GM19328 (cell line): ENCODE measurements around the gene NF1.
"Not testable (repeated sequence)": the region's sequence is repeated elsewhere in the genome, so short reads cannot be mapped to it uniquely, and the experiment has no call there.

Experiments
- ATAC-seq: cut with Tn5 transposase; IDR thresholded peaks from one replicate; pipeline ENCODE4 v1.9.1; 2021; ENCODE audit warnings: mild to moderate bottlenecking, moderate library complexity; ENCODE audit not compliant: unreplicated experiment

NF1 gene

DNA sequence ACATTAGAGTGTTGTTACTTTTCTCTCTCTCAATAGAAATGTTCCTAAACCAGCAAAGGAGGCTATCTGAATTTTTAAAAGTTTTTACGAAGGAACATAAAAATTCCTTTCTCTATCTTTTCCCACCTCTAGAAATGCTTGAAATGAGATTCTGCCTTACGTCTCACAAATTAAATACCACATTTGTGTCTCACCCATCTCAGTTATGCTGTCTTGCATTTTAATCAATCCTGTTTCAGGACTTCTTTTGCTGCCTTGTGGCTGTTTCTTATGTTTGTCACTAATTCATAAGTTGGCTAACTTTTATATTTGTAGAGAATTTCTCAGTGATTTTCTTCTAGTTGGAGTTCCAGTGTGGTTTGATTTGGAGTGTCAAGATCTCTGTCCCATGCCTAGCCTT lies 198.8 kb downstream of the NF1 start:
- ATAC-seq: no peak

DNA sequence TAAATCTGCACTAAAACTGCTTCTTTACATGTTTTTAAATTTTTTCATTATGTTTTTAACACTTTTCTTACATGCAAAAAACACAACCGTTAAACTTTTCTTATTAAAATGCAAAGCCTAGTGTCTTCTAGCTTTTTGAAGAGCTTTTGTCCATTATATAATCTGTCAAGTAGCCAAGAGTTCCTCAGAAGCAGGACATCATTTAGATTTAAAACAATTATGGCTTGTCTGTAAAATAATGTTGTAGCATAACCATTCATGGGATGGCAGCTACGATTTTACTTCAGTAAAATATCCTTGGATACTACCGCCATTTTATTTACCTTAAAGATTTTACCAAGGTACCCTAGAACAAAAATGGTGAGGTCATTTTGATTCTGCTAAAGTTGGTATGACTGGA lies 199.5 kb downstream of the NF1 start:
- ATAC-seq: no peak

DNA sequence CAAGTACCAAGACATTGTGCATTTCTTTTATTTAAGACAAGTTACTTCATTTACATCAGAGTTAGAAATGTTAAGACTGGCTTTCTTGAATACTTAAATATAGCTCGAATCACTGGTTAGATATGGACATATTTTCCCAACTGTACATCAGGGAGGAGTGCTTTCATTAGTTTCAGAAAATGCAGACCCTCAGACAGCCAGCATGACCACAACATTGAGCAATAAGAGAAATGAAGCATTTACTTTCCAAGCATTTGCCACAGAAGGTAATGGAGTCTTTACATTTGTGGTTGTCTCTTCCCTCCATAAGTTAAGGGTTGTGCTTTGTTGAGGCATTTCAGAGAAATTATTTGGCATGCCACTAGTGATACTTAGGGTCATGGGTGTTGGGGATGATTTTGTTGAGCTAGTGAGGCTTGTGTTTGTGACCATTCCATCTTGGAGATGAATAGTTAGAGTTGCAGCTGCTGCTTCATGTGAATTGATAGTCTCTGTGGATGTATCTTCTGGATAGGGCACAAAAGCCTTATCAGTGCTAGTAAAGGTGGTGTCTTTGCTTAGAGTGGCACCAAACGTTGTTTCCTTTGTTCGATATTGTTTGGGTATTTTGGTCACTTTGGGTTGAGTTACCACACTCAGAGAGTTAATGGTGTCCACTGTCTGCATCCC lies 200.2 kb downstream of the NF1 start:
- no peak for ATAC-seq

DNA sequence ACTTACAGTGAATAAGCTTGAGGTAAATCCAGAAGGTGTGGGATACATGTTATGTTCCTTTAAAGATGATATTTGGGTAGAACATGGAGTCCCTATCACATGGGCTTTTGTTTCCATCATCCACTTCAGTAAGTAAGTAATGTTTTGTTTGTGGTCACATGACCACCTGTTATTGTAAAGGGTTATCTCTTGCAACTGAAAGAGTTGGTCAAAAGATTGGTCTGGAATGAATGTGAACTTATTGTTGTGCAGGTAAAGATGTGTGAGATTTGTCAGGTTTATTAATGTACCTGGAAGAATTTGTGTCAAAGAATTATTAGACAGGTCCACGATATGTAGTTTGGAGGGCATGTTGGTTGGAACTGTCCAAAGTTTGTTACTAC lies 200.7 kb downstream of the NF1 start:
- ATAC-seq: no peak

DNA sequence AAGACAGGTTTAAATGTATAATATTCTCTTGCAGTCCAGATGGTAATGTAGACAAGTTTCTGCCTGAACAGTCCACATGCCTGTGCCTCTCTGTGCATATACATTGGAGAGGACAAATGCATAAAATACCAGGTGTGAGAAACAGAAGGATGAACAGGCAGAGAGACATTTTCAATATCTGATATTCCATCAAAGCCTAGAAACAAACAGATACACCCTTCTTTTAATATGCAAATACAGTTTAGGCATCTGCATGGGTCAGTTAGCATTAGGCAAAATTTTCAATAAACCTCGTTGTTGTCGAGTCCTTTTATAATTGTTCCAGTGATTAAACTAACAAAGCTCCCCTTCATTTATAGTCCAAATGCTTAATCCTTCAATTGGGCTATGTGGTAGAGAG lies 201.4 kb downstream of the NF1 start:
- no peak for ATAC-seq

DNA sequence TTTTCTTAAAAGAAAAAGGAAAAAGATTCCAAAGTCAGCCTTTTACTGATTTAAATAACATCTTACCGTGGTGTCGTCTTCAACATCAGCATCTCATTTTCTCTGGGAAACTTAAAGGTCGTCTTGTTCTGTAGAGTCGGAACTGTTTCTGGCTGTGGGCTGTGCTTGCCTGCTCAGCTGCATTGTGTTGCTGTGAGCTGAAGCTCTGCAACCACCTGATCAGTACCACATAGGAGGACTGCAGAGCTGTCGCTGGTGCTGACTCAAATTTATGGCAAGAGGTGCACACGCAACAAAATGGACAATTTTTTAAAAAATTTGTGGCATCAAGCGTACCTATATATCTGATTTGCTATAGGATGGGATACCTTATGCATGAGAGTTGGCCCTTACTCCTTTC lies 202.3 kb downstream of the NF1 start, which contains the start of gene OMG:
Gene OMG, minus strand, starts transcription at position 150 of the 400 bp plus-strand sequence. CDS start 908 bp downstream, outside the sequence.
- no peak for ATAC-seq

DNA sequence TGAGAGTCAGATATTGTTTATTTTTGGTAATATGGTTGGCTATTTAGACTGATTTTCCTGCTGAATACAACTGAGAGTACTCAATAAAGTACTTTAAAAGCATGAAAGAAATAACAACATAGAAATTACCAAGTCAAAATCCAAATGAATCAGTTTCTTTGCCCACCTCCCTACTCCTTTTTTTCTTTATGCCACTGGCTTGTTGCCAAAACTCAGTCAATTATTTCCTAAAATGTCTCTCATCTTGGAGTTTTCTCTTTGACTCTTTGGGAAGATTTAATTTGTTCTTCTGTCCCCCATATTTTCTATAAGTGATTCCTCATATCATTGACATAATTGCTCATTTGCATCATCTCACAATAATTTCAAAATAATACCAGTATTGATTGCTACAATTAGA lies 204.8 kb downstream of the NF1 start:
- ATAC-seq: no peak

DNA sequence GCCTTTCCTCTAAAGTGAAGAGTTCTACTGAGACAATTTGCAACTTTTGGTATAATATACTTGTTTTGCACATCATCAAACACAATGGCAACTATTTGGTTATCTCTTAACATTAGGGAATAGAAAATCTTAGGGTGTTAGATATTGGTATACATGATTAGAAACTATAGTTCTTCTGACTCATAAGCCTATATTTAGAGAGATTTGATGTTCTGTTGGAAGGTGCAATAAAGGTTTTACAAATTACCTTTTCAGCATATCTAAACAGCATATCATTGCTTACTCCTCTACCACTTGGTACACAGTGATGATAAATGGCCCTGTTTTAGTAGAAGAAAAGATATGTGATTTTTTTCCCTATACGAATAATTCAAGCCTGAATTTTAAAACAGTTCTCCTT lies 212.9 kb downstream of the NF1 start:
- ATAC-seq: no peak

DNA sequence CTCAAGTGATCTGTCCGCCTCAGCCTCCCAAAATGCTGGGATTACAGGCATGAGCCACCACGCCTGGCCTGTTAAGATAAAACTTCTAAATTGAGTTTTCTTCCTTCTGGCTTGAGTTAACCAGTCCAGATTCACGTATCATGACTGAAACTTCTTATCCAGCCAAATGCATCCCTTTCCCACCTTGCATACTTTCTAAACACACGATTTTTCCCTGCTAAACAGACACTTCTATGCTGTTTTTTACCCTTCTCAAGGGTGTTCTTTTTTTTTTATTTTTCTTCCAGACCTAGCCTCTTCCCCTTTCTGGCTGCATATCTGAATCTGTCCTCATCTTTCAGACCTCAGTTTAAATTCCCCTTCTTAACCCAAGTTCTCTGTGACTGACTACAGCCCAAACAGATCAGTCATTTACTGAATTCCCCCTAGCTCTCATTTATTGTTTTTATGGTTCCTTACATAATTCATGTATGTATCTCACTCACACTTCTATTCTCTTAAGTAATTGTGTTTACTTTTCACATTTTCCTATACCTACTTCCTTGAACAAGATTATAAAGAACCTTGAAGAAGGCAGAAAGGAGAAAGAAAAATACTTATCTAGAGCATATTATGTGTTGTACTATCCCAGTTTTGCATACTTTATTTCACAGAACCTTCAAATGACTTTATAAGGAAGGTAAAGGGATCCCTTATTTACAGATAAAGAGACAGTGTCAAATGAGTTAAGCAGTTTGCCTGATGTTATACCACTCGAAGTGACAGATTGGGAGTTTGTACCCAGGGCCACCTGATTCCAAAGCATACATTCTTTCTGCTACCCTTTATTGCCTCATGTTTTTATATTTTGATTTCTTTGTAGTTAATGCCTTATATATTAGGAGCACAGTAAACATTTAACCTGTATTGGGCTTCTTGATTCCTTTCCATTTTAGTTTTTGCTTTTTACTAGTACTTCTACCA lies 213.9 kb downstream of the NF1 start:
- ATAC-seq: no peak

DNA sequence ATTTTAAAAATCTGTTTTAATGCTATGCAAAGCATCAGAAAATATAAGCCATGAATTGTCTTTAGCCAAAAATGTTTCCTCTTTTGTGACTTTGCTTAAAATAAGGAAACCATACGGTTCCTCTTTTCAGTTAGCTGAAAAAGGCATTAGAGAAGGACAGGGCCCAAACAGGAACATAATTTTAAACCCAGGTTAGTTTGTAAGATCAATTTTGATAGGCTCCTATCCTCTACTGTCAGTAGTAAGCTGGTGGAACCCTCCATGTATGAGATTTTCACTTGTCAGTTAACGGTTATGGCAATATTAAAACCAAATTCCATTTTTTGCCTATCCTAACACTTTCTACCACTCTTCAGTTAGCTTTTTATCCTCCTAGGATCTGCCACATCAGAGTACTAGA lies 214.8 kb downstream of the NF1 start:
- no peak for ATAC-seq

DNA sequence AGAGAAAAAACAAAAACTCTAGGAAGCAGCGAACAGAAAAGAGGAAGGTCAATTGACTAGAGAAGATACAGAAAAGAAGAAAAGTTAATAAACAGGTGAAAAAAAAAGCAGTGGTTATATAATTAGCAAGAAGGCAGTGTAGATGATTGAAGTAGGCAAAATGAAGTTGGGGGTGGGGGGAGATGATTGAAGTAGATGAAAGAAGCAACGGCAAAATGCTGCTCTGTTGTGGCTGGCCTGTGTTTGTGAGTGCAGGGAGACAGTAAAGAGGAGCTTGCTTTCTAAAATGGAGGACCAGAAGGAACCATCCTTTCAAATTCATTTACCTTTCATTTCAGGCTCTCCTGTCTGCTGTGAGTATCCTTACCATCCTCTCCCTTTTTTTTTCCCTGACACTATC lies 215.5 kb downstream of the NF1 start:
- no peak for ATAC-seq

DNA sequence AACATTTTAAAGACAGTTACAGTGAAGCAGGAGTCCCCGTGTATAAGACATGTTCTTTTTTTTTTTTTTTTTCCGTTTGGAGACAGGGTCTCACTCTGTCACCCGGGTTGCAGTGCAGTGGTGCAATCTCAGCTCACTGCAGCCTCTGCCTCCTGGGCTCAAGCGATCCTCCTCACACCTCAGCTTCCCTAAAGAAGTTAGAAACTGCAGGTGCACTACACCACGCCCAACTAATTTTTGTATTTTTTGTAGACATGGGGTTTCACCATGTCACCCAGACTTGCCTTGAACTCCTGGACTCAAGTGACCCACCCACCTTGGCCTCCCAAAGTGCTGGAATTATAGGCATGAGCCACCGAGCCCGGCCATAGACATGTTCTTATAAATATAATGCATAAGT lies 216.1 kb downstream of the NF1 start:
- no peak for ATAC-seq

DNA sequence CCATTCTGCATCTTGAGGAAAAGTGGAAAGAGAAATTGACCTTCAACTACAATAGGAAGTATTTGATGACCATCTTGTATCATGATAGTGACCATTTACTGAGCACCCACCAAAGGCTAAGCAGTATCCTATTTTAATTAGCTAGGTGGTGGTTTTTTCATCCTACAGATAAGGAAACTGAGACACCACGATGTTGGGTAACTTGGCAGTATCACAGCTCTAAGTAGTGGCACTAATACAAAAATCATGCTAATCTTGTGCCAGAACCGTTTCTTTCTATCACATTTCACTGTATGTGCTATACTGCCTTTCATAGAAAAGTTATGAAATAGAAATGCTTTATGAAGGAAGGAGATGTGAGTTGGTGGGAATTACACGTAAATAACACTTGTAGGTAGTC lies 216.7 kb downstream of the NF1 start:
- no peak for ATAC-seq

DNA sequence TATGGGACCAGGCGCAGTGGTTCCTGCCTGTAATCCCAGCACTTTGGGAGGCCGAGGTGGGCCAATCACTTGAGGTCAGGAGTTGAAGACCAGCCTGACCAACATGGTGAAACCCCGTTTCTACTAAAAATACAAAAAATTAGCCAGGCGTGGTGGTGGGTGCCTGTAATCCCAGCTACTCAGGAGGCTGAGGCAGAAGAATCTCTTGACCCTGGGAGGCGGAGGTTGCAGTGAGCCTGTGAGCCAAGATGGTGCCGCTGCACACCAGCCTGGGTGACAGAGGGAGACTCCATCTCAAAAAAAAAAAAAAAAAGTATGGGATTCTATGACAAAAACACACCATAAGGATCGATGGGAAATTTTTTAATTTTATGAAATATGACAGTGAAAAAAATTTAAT lies 217.4 kb downstream of the NF1 start:
- ATAC-seq: not testable (repeated sequence)

DNA sequence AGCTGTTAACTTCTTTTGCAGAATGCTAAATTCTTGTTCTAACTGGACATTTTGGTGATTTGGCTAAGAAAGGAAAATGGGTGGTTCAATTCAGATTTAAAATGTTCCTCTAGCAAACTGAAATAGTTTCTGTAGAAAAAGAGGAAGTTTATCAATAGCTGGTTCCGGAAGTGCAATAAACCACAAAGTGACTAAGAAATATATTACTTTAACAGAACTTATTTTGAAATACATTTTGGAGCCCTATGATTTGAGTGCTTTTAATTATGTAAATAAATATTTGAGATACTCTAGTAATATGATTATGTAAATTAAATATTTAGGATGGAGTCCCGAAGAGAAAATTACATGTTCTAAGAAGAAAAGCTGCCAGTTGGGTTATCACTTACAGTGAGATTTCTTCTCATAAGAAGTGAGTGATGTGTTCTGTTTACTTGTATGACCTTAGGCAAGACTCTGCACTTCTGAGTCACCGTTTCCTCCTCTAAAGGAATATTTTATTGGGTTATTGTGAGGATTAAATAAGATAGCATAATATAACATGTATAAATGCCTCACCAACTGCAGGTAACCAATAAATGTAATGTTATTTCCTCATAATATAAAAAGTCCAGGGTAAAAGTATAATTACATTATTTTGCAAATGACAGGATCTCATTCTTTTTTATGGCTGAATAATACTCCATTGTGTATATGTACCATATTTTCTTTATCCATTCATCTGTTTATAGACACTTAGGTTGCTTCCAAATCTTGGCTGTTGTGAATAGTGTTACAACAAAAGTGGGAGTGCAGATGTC lies 219.4 kb downstream of the NF1 start, which contains the start of gene EVI2B:
Gene EVI2B, minus strand, starts transcription at position 73 of the 800 bp plus-strand sequence. CDS start 8,445 bp downstream, outside the sequence.
- no peak for ATAC-seq

DNA sequence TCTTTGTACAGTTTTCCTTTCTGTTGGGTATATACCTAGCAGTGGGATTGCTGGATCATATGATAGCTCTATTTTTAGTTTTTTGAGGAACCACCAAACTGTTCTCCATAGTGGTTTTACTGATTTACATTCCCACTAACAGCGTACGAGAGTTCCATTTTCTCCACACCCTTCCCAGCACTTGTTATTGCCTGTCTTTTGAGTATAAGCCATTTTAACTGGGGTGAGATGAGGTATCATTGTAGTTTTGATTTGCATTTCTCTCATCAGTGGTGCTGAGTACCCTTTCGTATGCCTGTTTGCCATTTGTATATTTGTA lies 220.0 kb downstream of the NF1 start:
- no peak for ATAC-seq

DNA sequence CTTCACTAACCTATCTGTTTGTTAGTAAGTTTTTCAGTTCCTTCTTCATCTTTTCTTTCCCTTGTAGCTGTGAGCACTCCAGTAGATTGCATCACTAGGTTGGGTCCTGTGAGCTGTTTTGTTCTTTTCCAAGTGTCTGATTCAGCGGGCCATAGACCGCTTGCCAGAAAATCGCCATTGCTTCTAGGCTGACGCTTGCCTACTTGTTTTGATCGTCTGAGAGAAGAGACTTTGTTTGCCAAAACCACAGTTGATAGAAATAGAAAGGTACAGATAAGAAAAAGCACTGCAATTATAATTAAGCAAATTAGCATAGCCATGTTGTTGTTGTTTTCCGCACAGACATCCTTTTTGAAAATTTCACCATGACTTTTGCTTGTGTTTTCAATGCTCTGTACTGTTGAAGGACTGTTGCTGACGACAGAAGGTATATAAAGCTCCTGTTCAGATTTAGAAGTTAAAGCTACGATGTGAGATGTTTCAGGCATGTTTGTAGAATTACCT lies 223.6 kb downstream of the NF1 start:
- ATAC-seq: no peak

DNA sequence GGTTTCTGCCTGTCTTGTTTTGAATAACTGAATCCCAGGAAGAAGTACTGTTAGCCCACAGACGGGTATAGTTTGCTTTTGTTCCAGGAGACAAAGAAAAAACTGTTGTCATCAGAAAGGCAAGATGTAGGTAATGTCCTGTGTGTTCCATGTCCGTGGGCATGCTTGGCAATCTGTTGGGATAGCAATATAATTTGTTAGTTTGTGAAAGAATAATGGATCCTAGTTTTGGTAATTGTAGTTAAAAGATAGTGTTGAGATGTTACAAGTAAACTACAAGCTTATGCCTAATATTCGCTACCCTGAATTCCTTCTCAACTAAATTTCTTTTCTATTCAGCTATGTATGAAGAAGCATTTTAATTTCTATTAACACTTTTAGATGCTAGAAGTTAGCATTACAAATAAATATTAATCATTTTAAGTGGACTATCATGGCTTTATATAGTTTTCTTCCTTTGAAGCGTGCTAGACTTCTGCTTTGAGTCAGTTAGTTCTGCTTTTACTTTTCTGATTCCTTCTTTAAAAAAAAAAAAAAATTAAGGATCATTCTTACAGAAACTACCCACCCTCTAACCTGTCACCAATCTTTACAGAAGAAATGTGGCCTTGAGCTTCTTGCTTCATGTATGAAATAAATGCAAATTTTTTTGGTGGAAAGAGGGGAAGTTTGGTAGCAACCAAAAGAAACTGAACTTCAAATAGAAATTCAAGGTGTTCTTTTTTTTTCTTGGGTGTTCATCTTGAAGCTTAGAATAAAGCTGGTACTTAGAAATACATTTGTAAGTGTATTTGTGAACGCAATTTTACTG lies 224.3 kb downstream of the NF1 start:
- ATAC-seq: no peak

DNA sequence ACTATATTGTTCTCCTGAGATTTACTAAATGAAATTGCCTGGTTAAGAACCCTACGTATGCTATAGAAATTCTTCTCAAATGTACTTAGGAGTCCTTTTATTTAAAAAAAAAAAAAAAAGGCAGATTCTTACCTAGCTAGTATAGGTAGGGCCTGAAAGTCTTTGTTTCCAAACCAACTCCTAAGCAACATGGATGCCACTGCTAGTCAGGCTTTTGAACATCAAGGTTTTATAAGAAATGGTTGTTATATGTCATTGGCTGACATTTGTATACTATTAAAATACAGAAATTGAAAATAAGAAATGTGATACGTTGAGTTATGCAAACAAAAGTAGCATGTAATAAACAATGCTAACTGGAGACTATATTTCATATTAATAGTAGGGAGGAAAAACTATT lies 225.5 kb downstream of the NF1 start:
- ATAC-seq: no peak

DNA sequence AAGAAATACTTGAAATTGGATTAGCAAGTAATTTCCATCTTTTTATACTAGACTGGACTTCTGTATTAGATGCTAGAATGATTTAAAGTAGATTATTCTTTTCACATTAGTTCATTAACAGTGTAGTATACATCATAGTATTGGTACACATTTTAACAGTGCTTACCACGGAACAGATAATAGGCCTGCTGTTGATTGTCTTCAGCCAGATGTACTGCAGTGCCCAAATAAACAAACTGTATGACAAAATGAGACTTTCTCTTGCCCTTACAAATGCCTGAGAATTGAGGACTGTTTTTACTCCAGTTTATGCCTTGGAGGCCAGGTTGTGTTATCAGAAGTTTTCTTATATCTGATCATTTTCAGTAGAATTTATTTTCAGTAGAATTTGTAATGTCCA lies 226.0 kb downstream of the NF1 start:
- ATAC-seq: no peak
